ENCODE measurements around the gene PLCD1. TPM values are rescaled to one million over a fixed set of nuclear protein-coding genes. Genes with fewer than 3 reads are reported as not detected.

PLCD1 gene
- total RNA-seq, 1 donor from 2014 or later, result 8.5 TPM

Small RNA genes within 50 kb of the gene (microRNA-seq; reads per million reads assigned to microRNA genes)
- 14.6 reads per million, percentile 31 among the genes with 10 or more reads in this experiment for gene MIR26A1

Other genes starting within 250 kb of the PLCD1 start
- gene CTDSPL, start 167.8 kb downstream of the PLCD1 start, total RNA-seq, result 46.0 TPM
- 4.0 TPM for gene VILL, start 38.9 kb downstream of the PLCD1 start, total RNA-seq
- 0.16 TPM for gene DLEC1, start 9.6 kb upstream of the PLCD1 start, total RNA-seq
- 111 TPM for gene ACAA1, start 107.5 kb upstream of the PLCD1 start, total RNA-seq
- gene MYD88, start 109.0 kb upstream of the PLCD1 start, total RNA-seq, result 7.3 TPM
- 24.0 TPM for gene OXSR1, start 135.9 kb upstream of the PLCD1 start, total RNA-seq
- not detected for gene SLC22A13, start 236.2 kb upstream of the PLCD1 start, total RNA-seq